Measurements from ENCODE around the gene PHKB. TPM values are rescaled to one million over a fixed set of nuclear protein-coding genes. Genes with fewer than 3 reads are reported as not detected.
A peak's percentile ranks its signal among the peaks of the same experiment; 100 is the strongest.

Gene PHKB
- total RNA-seq, 1 experiment from 2014 or later: 47.6 TPM

DNA sequence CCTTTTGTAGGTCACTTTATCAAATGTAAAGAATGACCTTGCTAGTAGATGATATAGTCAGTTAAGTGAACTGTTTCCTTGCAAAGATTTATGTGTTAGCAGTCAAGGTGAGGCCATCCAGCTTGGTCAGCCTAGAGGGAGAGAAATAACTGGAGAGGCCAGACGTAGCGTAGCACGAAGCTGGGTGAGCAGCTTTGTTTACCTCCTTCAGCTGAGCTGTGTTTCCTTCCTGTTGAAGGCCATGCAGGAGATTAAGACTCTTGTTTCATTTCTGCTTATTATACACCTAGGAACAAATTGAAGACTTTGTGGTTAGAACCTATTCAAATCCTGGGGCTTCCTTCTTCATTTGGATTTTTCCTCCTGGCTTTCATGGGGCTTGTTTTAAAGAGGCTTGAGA, 267.1 kb downstream of the PHKB start:
- no peak for DNase-seq (ENCODE audit: low read depth)

GRCh38 chr16:47729701-47730100, 268.6 kb downstream of the PHKB start:
- no peak for DNase-seq (ENCODE audit: low read depth)

DNA sequence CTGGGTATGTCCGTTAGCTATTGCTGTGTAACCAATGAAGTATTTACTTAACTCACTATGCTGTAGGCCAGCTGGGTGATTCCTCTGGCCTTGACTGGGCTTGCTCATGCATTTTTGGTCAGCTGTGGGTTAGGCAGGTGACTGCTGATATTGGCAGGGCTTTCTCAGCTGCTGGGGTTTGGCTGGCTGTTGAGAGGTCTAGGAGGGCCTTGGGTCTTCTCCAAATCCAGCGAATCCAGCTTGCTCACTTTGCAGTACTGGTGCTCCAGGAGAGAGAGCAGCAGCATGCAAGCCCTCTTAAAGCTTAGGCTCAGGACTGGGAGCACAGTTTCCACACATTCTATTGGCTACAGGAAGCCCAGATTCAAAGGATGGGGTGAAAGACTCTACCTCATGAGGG, 270.1 kb downstream of the PHKB start:
- peak; percentile 98 for DNase-seq (ENCODE audit: low read depth)

DNA sequence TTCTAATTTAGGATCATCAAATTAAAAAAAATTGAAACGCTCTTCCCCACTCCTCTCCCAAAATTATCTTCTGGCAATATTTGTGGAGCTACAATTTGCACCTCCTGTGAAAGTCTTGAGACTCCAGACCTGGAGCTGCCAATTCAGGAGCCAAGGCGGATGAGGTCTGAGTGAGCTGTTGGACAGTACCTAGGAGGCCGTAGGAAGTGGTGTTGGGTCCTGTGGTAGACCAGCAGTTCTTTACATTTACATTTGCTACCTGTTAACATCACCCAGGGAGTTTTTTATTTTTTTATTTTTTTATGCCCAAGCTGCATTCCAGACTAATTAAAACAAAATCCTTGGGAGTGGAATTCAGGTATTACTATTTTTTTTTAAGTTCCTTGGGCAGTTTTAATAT, 271.0 kb downstream of the PHKB start:
- no peak for DNase-seq (ENCODE audit: low read depth)

DNA sequence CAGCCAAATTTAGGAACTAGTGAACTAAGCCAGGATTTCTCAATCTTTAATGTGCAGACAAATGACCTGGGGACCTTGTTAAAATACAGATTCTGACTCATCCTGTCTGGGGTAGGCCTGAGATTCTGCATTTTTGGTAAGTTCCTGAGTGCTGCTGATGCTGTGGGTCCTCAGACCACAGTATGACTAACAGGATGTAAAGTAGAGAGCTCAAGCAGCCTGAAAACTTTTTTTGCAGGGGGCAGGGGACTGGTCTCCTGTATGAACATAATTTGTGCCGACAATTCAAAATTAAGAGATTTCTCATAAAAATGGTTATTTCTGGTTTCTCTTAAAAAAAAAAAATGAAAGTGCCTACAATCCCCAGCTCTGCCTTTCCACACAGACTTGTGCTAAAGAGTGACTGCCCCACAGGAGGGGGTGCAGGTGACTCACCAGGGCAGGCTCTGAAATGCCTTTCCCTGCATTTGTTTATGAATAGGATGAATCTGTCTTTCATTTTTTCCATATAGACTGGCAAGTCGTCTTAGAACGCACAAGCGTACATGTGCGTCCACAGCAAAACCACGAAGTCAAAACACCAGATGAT, 271.5 kb downstream of the PHKB start:
- DNase-seq (ENCODE audit: low read depth): peak; percentile 95

GRCh38 chr16:47734081-47734857, 273.1 kb downstream of the PHKB start:
- no peak for DNase-seq (ENCODE audit: low read depth)

DNA sequence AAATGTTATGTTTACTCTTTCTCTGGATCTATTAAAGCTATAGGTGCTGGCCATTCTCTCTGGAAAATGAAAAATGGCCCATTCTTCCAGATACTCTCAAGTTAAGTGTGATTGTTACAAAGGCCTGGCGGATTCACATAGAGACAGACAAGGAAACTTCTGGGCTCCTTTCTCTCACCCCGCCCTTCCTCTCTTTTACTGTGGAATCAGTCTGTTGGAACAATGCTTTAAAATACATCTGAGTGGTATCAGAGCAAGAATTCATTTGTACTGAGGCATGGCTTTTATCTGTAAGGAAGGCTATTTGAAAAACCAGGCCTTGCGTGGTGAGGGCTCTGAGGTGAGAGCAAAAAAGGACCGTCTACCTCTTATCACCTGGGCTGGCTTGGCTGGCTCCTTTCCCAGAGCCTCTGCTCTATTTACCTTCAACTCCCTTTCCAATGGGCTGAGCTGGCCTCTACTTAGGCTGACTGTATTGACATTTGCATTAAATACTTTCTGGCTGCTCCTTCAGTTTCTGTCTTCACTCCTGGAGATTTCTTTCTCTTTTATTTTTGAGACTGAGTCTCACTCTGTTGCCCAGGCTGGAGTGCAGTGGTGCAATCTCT, 274.0 kb downstream of the PHKB start:
- DNase-seq (ENCODE audit: low read depth): no peak

DNA sequence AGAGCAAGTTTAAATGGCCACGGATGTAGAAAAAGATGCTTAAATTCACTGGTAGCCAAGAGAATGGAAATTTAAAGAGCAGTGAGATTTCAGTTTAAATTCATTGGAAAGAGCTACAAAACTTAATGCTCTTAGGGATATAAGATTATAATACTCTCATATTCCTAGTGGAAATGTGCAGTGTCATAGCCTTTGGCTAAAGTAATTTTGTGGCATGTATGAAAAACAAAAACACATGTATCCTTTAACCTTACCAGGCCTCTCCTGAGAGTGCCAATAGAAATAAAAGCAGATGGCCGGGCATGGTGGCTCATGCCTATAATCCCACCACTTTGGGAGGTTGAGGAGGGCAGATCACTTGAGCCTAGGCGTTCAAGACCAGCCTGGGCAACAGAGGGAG, 289.2 kb downstream of the PHKB start:
- DNase-seq (ENCODE audit: low read depth): peak; percentile 69

Other genes with a start within 250 kb of the PHKB start
- 90.9 and 124 TPM in 2 replicates for gene ITFG1, start 268 bp upstream of the PHKB start, total RNA-seq (2014; rRNA removed; shearing (Covaris generic))

Measured in RPMI7951 (cell line).